Caco-2 (cell line): ENCODE data around the gene PRKAR1B. TPM values are rescaled to one million over a fixed set of nuclear protein-coding genes. Genes with fewer than 3 reads are reported as not detected.

Source experiments
- BruUV-seq: library from RNA; stranded (reverse); fragments of 400-500 nt; replicated peaks from 2 replicates; lab custom pipeline; 2021; lab: Mats Ljungman, UMichigan
- CTCF ChIA-PET: fragments of 300-600 bp; sonication (Branson Sonifier 250); formaldehyde crosslinking; loops from one replicate; lab custom pipeline; 2022; ENCODE audit warnings: antibody characterized with exemption; lab: Charles Lee
- POLR2A ChIA-PET: fragments of 300-600 bp; sonication (Branson Sonifier 250); formaldehyde crosslinking; loops from one replicate; lab custom pipeline; 2022; ENCODE audit warnings: antibody characterized with exemption; lab: Charles Lee
- DNase-seq, 2 experiments: peaks; one replicate each; pipeline versions ENCODE4 v3.0.0 to v3.0.0-alpha.2; 2020 to 2022
- H3K27me3 ChIP-seq: replicated peaks from 2 replicates; pipeline ENCODE4 v1.6.0; 2011; ENCODE audit warnings: low read length; ENCODE audit not compliant: control insufficient read depth, insufficient read depth
- H3K36me3 ChIP-seq: 2 replicates; pipeline ENCODE4 v1.5.1; 2011; ENCODE audit warnings: low read length; ENCODE audit not compliant: control insufficient read depth, insufficient read depth
- H3K4me1 ChIP-seq: fragments of 250-450 bp; sonication (Bioruptor Pico); 2 replicates; pipeline ENCODE4 v1.5.1; 2020; ENCODE audit warnings: mild to moderate bottlenecking
- H3K4me3 ChIP-seq: 2 replicates; pipeline ENCODE4 v1.5.1; 2011; ENCODE audit warnings: low read depth, mild to moderate bottlenecking, control low read depth, low read length
- H3K9me3 ChIP-seq: fragments of 250-450 bp; sonication (Bioruptor Pico); 2 replicates; pipeline ENCODE4 v1.5.1; 2020; ENCODE audit warnings: mild to moderate bottlenecking, moderate library complexity
- H3K27ac Mint-ChIP-seq: one replicate; pipeline ENCODE4 v1.8.0; 2022; ENCODE audit warnings: mixed read lengths; ENCODE audit not compliant: unreplicated experiment
- H3K27me3 Mint-ChIP-seq: one replicate; pipeline ENCODE4 v1.8.0; 2022; ENCODE audit warnings: mixed read lengths; ENCODE audit not compliant: insufficient read depth, unreplicated experiment
- H3K36me3 Mint-ChIP-seq: one replicate; pipeline ENCODE4 v1.8.0; 2022; ENCODE audit warnings: mild to moderate bottlenecking, mixed read lengths; ENCODE audit not compliant: insufficient read depth, unreplicated experiment
- H3K4me1 Mint-ChIP-seq: one replicate; pipeline ENCODE4 v1.8.0; 2022; ENCODE audit warnings: low read depth, mixed read lengths; ENCODE audit not compliant: unreplicated experiment
- H3K4me3 Mint-ChIP-seq: one replicate; pipeline ENCODE4 v1.8.0; 2022; ENCODE audit warnings: mild to moderate bottlenecking, moderate library complexity, mixed read lengths; ENCODE audit not compliant: unreplicated experiment
- H3K9me3 Mint-ChIP-seq: one replicate; pipeline ENCODE4 v1.8.0; 2022; ENCODE audit warnings: mixed read lengths; ENCODE audit not compliant: unreplicated experiment
- intact Hi-C: fragments of 100-400 bp; cut with micrococcal nuclease; formaldehyde crosslinking; loops from one replicate; pipeline ENCODE4 v1.10.0; 2022; ENCODE audit not compliant: unreplicated experiment
- total RNA-seq: library from RNA; stranded (reverse); gene quantifications from 2 replicates; pipeline ENCODE4 v1.2.3, GENCODE V29; 2022
- TF ChIP-seq, protein P1 (sequence below), 2 experiments: fragments of 200-600 bp in 1 of 2; IDR thresholded peaks; 1 replicate in 1 of 2; 2 replicates in 1 of 2; pipeline versions ENCODE4 v1.5.1 to v1.8.0; 2011 to 2022; ENCODE audit warnings: antibody characterized with exemption in 1 of 2, control low read depth in 1 of 2, inconsistent platforms in 1 of 2, low read depth in 1 of 2, low read length in 1 of 2, mild to moderate bottlenecking in 1 of 2, moderate library complexity in 1 of 2; ENCODE audit not compliant: insufficient read depth in 1 of 2, severe bottlenecking in 1 of 2, unreplicated experiment in 1 of 2

The PRKAR1B gene
- total RNA-seq, 1 experiment from 2014 or later, result 56.6 TPM

DNA sequence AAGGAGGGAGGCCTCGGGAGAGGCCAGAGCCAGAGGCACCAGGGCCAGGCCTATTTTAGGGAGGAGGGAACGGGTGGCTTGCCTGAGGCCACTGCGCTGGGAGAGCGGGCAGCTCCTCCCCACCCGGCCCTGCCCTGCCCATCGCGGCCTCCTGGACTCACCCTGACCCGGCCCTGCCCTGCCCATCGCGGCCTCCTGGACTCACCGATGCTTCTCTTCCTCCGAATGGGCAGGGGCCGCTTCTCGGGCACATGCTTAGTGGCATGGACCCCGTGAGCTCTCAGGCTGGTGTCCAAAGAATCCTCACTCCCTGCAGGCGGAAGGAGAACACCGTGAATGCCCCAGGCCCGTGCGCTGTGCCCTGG is 215.0 kb downstream of the PRKAR1B start:
- H3K27ac Mint-ChIP-seq, result peak overlapping the region; percentile 58
- intact Hi-C loops, result no loop called here
- Histone ChIP-seq H3K4me1 (peaks cover 22% of the 10 kb centered on the region; the same call in 1 of the 2 replicates), H3K4me3 (no peak overlapping the region), H3K27me3 (no peaks in the 10 kb centered on the region), H3K9me3 (no peaks in the 10 kb centered on the region), H3K36me3 (no peaks in the 10 kb centered on the region; the same call in 1 of the 2 replicates)
- H3K27me3 Mint-ChIP-seq, result no peaks in the 10 kb centered on the region
- H3K36me3 Mint-ChIP-seq, result peaks cover 67% of the 10 kb centered on the region
- TF ChIP-seq, protein P1, sequence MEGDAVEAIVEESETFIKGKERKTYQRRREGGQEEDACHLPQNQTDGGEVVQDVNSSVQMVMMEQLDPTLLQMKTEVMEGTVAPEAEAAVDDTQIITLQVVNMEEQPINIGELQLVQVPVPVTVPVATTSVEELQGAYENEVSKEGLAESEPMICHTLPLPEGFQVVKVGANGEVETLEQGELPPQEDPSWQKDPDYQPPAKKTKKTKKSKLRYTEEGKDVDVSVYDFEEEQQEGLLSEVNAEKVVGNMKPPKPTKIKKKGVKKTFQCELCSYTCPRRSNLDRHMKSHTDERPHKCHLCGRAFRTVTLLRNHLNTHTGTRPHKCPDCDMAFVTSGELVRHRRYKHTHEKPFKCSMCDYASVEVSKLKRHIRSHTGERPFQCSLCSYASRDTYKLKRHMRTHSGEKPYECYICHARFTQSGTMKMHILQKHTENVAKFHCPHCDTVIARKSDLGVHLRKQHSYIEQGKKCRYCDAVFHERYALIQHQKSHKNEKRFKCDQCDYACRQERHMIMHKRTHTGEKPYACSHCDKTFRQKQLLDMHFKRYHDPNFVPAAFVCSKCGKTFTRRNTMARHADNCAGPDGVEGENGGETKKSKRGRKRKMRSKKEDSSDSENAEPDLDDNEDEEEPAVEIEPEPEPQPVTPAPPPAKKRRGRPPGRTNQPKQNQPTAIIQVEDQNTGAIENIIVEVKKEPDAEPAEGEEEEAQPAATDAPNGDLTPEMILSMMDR (IDR thresholded peaks at IDR 0.05; ENCODE audit: insufficient read depth in 1 of 2, low read depth in 1 of 2, low read length in 1 of 2, severe bottlenecking in 1 of 2, unreplicated experiment in 1 of 2), result no peak
- ChIA-PET CTCF (no interaction called here), POLR2A (no interaction called here)
- no peak for DNase-seq
- BruUV-seq, result no TSS peak
- H3K4me1 Mint-ChIP-seq, result peaks cover 6% of the 10 kb centered on the region
- no peak overlapping the region for H3K4me3 Mint-ChIP-seq
- no peaks in the 10 kb centered on the region for H3K9me3 Mint-ChIP-seq

- H3K27me3 Mint-ChIP-seq, result no peaks in the 10 kb centered on the region
- H3K27ac Mint-ChIP-seq, result peak overlapping the region; percentile 45
- ChIA-PET POLR2A (no interaction called here), CTCF (no interaction called here)
- no peak overlapping the region for H3K4me3 ChIP-seq
- no peak overlapping the region for H3K4me3 Mint-ChIP-seq
- H3K36me3 ChIP-seq, result no peaks in the 10 kb centered on the region; the same call in none of the 2 replicates
- BruUV-seq, result no TSS peak
- DNase-seq, result peak in 1 of 2 experiments; percentile 66
- H3K36me3 Mint-ChIP-seq, result peaks cover 73% of the 10 kb centered on the region
- peaks cover 22% of the 10 kb centered on the region; the same call in 1 of the 2 replicates for H3K4me1 ChIP-seq
- TF ChIP-seq, protein P1 (IDR thresholded peaks at IDR 0.05; ENCODE audit: insufficient read depth in 1 of 2, low read depth in 1 of 2, low read length in 1 of 2, severe bottlenecking in 1 of 2, unreplicated experiment in 1 of 2), result no peak
- H3K9me3 Mint-ChIP-seq, result no peaks in the 10 kb centered on the region
- no peaks in the 10 kb centered on the region for H3K9me3 ChIP-seq
- intact Hi-C loops, result no loop called here
- no peaks in the 10 kb centered on the region for H3K27me3 ChIP-seq
- H3K4me1 Mint-ChIP-seq, result peaks cover 6% of the 10 kb centered on the region
Observed at GRCh38 chr7:511476-512145, 215.5 kb downstream of the PRKAR1B start.

DNA sequence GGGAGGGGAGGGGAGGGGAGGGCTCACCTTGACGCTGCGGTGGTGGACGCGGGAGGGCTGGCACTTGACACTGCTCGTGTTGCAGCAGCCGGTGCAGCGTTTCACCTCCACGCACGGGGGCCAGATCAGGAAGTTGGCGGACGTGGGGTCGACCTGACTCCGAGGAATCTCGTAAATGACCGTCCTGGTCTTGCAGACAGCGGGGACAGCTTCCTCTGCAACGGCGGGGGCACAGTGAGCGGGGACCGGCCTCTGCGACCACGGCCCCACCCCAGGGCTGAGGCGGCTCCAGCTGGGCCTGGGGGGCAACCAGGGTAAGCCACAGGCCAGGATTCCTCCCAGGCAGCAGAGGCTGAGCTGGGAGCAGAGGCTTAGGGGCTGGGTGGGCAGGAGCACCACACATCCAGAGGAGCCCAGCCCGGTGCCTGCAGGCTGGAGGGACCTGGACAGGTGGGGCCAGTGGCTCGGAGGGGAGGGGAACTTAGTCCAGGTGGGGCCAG is 216.2 kb downstream of the PRKAR1B start:
- H3K36me3 Mint-ChIP-seq, result peaks cover 80% of the 10 kb centered on the region
- H3K4me1 Mint-ChIP-seq, result no peaks in the 10 kb centered on the region
- TF ChIP-seq, protein P1 (IDR thresholded peaks at IDR 0.05; ENCODE audit: insufficient read depth in 1 of 2, low read depth in 1 of 2, low read length in 1 of 2, severe bottlenecking in 1 of 2, unreplicated experiment in 1 of 2), result no peak
- POLR2A ChIA-PET, result no interaction called here
- BruUV-seq, result no TSS peak
- DNase-seq, result peak in 1 of 2 experiments; percentile 37
- Histone ChIP-seq H3K36me3 (no peaks in the 10 kb centered on the region; the same call in none of the 2 replicates), H3K4me1 (peaks cover 19% of the 10 kb centered on the region), H3K4me3 (no peak overlapping the region), H3K27me3 (no peaks in the 10 kb centered on the region), H3K9me3 (no peaks in the 10 kb centered on the region)
- H3K27me3 Mint-ChIP-seq, result no peaks in the 10 kb centered on the region
- CTCF ChIA-PET, result no interaction called here
- H3K4me3 Mint-ChIP-seq, result no peak overlapping the region
- no peak overlapping the region for H3K27ac Mint-ChIP-seq
- intact Hi-C loops, result no loop called here
- no peaks in the 10 kb centered on the region for H3K9me3 Mint-ChIP-seq
